K562 (cell line): ENCODE data around the gene JUP. TPM values are rescaled to one million over a fixed set of nuclear protein-coding genes. Genes with fewer than 3 reads are reported as not detected.

ENCODE experiments used
- BHLHE40 ChIP-seq: IDR thresholded peaks from 2 replicates; pipeline ENCODE4 v1.6.1; 2011; ENCODE audit warnings: low read length, improper control_type of control experiment
- CHD4 ChIP-seq: fragments of 200-600 bp; sonication (generic); IDR thresholded peaks from 3 replicates; pipeline ENCODE4 v1.6.1; 2012; ENCODE audit warnings: low read depth, mild to moderate bottlenecking, mixed read lengths, low read length, inconsistent platforms; ENCODE audit not compliant: insufficient read depth, insufficient replicate concordance, poor library complexity, severe bottlenecking
- ESRRA ChIP-seq: fragments of 450-650 bp; IDR thresholded peaks from 2 replicates; pipeline ENCODE4 v1.6.1; 2014; ENCODE audit warnings: low read depth, mild to moderate bottlenecking, moderate library complexity, borderline replicate concordance
- HLTF ChIP-seq: fragments of 450-650 bp; IDR thresholded peaks from 2 replicates; pipeline ENCODE4 v1.6.1; 2016
- JUNB ChIP-seq: fragments of 450-650 bp; formaldehyde crosslinking; conservative IDR thresholded peaks from 2 replicates; pipeline ENCODE4 v1.4.0; 2020; ENCODE audit warnings: mild to moderate bottlenecking
- KAT7 ChIP-seq: sonication (generic); formaldehyde crosslinking; IDR thresholded peaks from 2 replicates; pipeline ENCODE4 v1.8.0; 2022; ENCODE audit warnings: missing genetic modification reagents, mild to moderate bottlenecking, borderline replicate concordance
- KDM5B ChIP-seq: fragments of 200-600 bp; sonication (generic); IDR thresholded peaks from 2 replicates; pipeline ENCODE4 v1.6.1; 2012; ENCODE audit warnings: low read depth, mild to moderate bottlenecking, moderate library complexity, low read length, control low read depth, inconsistent platforms; ENCODE audit not compliant: insufficient replicate concordance
- L3MBTL2 ChIP-seq: fragments of 450-650 bp; IDR thresholded peaks from 2 replicates; pipeline ENCODE4 v1.6.1; 2016; ENCODE audit warnings: mild to moderate bottlenecking, moderate library complexity
- MCM3 ChIP-seq: fragments of 450-650 bp; IDR thresholded peaks from 2 replicates; pipeline ENCODE4 v1.6.1; 2016
- MNT ChIP-seq, 2 experiments: fragments of 450-650 bp; conservative IDR thresholded peaks; 2 replicates each; pipeline ENCODE4 v1.6.1; 2017; ENCODE audit warnings: mild to moderate bottlenecking in 2 of 2, moderate library complexity in 2 of 2
- NCOA1 ChIP-seq: fragments of 450-650 bp; IDR thresholded peaks from 2 replicates; pipeline ENCODE4 v1.6.1; 2016; ENCODE audit warnings: low read depth
- PHF21A ChIP-seq: fragments of 450-650 bp; IDR thresholded peaks from 2 replicates; pipeline ENCODE4 v1.6.1; 2017; ENCODE audit warnings: low read depth, borderline replicate concordance
- RHOXF2B ChIP-seq: fragments of 250-450 bp; sonication (Bioruptor Pico); conservative IDR thresholded peaks from 2 replicates; pipeline ENCODE4 v1.5.1; 2021
- SRF ChIP-seq, 2 experiments: fragments of 250-450, 450-650 bp in 1 of 2; sonication (Bioruptor Pico) in 1 of 2; sonication (generic) in 1 of 2; formaldehyde crosslinking; IDR thresholded peaks; 2 replicates each; pipeline versions ENCODE4 v1.5.0 to v1.5.1; 2020 to 2022; ENCODE audit warnings: mild to moderate bottlenecking in 1 of 2, missing genetic modification reagents in 1 of 2
- U2AF2 ChIP-seq: fragments of 200-400 bp; formaldehyde crosslinking; optimal IDR thresholded peaks from 2 replicates; pipeline ENCODE3; 2017; ENCODE audit warnings: low read depth, mild to moderate bottlenecking, low read length
- ZEB2 ChIP-seq: fragments of 450-650 bp; IDR thresholded peaks from 2 replicates; pipeline ENCODE4 v1.6.1; 2016
- ZKSCAN8 ChIP-seq: fragments of 200-800 bp; sonication (Bioruptor generic); IDR thresholded peaks from 2 replicates; pipeline ENCODE4 v1.6.1; 2016; ENCODE audit warnings: missing genetic modification characterization, missing compliant biosample characterization
- ZNF583 ChIP-seq: fragments of 250-450 bp; sonication (Bioruptor Pico); IDR thresholded peaks from 2 replicates; pipeline ENCODE4 v1.4.0; 2020
- ZNF695 ChIP-seq: fragments of 450-650 bp; formaldehyde crosslinking; IDR thresholded peaks from 2 replicates; pipeline ENCODE4 v1.4.0; 2020; ENCODE audit warnings: mild to moderate bottlenecking, moderate library complexity
- polyA plus RNA-seq, 8 experiments: library from polyadenylated mRNA; depleted of rRNA in 4 of 8; stranded (reverse) in 5 of 8; unstranded in 3 of 8; fragments of >200 nt; fragmentation: Nextera tagmentation in 2 of 8; fragmentation: Illumina TruSeq in 1 of 8; extraction: Ambion mirVana in 2 of 8; extraction: Trizol in 1 of 8; gene quantifications; 2 replicates each; pipeline versions ENCODE4 v1.2.1 to v1.2.3, GENCODE V29; 2011 to 2014; ENCODE audit warnings: inconsistent platforms in 1 of 8, missing spikeins in 1 of 8
- total RNA-seq, 7 experiments: library from RNA; depleted of rRNA in 6 of 7; stranded (reverse); fragments of >200 nt in 6 of 7; fragmentation: Illumina TruSeq in 2 of 7; extraction: Trizol in 2 of 7; gene quantifications; 2 replicates each; pipeline versions ENCODE4 v1.2.1 to v1.2.3, GENCODE V29; 2011 to 2021; ENCODE audit warnings: low replicate concordance in 1 of 7
- TF ChIP-seq, protein P1 (sequence below): fragments of 250-450 bp; sonication (Bioruptor Pico); IDR thresholded peaks from 2 replicates; pipeline ENCODE4 v1.5.0; 2021; ENCODE audit warnings: mild to moderate bottlenecking, moderate library complexity
- TF ChIP-seq, protein P2 (sequence below), 2 experiments: fragments of 450-650 bp in 1 of 2; IDR thresholded peaks; 2 replicates each; pipeline ENCODE4 v1.6.1; 2011 to 2017; ENCODE audit warnings: low read depth in 2 of 2, antibody characterized with exemption in 1 of 2, borderline replicate concordance in 1 of 2, low read length in 1 of 2, mild to moderate bottlenecking in 1 of 2, mixed read lengths in 1 of 2; ENCODE audit not compliant: control insufficient read depth in 1 of 2

JUP gene
- total and polyA plus RNA-seq, 9 of the 15 experiments (the other 6 are each of a cell fraction or from before 2014, with no cell fraction given), result 6.4 to 177 (median 31.2) TPM

- TF ChIP-seq MNT (conservative IDR thresholded peaks at IDR 0.05) (peak in 1 of 2 experiments; percentile 47; a peak in 2 of 4 replicates), NCOA1 (no peak), HLTF (no peak), JUNB (no peak), RHOXF2B (CRISPR knock-in tag) (no peak), ZNF695 (CRISPR knock-in tag) (no peak), KAT7 (CRISPR knock-in tag) (no peak), ZEB2 (no peak), ZNF583 (CRISPR knock-in tag) (no peak), U2AF2 (no peak), MCM3 (no peak), BHLHE40 (no peak), KDM5B (peak; percentile 15), ESRRA (no peak), L3MBTL2 (no peak; the same call in 1 of the 2 replicates), SRF (CRISPR knock-in tag; IDR thresholded peaks at IDR 0.05) (no peak), ZKSCAN8 (CRISPR knock-in tag) (no peak), PHF21A (no peak), CHD4 (no peak)
- TF ChIP-seq, protein P1, sequence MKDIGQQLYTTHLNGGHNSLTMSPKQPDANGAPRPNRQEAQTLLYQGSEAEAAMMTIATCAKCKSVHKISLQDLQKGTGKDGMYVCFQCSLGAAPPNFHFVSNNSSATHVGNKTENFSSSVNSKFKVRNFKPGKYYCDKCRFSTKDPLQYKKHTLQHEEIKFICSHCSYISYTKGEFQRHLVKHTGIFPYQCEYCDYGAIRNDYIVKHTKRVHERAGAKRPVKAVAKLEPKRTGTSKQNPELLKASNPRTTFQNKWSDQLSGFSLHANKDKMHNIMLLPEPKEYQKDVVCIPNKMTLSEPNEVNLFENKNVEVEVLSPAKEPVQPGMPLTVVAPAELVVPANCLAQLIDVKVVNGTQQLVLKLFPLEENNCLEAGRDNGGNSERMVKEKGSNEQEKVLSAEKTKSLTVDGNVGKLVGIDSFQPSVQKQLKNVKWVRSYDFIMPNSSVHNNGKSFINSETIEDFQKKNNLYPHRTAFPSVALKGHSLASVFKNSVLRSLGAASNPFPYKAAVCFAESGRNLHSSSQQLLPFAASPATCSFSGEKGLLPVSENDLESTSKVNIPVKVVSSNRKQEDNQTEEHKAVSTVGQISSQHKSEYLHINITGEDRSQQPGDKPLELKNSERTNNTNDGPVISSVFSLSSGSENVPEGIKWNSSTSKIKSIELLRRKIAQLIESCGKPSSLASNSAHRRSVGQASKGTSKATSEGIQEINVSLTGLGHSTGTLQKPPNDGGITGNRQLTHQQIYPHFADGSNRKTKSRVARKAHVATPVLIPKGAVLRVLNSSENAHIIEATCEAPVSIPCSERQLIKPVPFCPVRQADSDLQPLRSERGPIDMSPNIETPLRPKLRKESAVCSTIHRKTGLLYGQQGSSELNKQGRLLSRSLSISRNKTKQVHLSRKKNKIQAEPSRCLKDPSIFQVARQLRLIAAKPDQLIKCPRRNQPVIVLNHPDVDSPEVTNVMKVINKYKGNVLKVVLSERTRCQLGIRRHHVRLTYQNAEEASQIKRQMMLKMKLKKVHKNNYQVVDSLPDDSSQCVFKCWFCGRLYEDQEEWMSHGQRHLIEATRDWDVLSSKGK (CRISPR knock-in tag), result no peak
- TF ChIP-seq, protein P2, sequence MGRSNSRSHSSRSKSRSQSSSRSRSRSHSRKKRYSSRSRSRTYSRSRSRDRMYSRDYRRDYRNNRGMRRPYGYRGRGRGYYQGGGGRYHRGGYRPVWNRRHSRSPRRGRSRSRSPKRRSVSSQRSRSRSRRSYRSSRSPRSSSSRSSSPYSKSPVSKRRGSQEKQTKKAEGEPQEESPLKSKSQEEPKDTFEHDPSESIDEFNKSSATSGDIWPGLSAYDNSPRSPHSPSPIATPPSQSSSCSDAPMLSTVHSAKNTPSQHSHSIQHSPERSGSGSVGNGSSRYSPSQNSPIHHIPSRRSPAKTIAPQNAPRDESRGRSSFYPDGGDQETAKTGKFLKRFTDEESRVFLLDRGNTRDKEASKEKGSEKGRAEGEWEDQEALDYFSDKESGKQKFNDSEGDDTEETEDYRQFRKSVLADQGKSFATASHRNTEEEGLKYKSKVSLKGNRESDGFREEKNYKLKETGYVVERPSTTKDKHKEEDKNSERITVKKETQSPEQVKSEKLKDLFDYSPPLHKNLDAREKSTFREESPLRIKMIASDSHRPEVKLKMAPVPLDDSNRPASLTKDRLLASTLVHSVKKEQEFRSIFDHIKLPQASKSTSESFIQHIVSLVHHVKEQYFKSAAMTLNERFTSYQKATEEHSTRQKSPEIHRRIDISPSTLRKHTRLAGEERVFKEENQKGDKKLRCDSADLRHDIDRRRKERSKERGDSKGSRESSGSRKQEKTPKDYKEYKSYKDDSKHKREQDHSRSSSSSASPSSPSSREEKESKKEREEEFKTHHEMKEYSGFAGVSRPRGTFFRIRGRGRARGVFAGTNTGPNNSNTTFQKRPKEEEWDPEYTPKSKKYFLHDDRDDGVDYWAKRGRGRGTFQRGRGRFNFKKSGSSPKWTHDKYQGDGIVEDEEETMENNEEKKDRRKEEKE (IDR thresholded peaks at IDR 0.05; ENCODE audit: borderline replicate concordance in 1 of 2, control insufficient read depth in 1 of 2, low read depth in 2 of 2, low read length in 1 of 2), result no peak
Measured at GRCh38 chr17:41835800-41836549, 49.5 kb upstream of the JUP start, which contains the start of gene NT5C3B (continued).
